Myocyte (in vitro differentiated cells): Measurements from ENCODE around the gene EVC2. TPM values are rescaled to one million over a fixed set of nuclear protein-coding genes. Genes with fewer than 3 reads are reported as not detected.

Experiments used
- DNase-seq: peaks from one replicate; pipeline ENCODE4 v3.0.0-alpha.2; 2012; ENCODE audit warnings: low read depth
- total RNA-seq: library from RNA; depleted of rRNA; stranded (reverse); fragments of >200 nt; gene quantifications from 2 replicates; pipeline ENCODE4 v1.2.3, GENCODE V29; 2014

Gene EVC2
- total RNA-seq, 1 donor from 2014 or later: 10.8 TPM

DNA sequence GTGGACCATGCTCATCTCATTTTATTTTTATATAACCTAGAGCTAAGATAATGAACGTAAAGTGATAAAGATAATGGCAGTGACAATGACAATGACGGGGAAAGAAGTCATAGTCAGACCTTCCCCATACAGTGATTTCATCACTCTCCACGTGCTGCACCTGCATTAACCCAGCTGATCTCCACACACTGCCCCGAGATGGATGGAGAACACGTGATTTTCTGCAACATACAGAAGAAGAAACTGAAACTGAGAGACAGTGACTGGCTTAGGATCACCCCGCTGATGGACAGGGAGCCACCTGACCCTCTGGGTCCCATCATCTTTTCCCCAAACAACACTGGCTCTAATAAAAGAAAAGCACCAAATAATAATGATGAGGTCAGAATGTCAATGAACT is 22.0 kb downstream of the EVC2 start:
- no peak for DNase-seq

DNA sequence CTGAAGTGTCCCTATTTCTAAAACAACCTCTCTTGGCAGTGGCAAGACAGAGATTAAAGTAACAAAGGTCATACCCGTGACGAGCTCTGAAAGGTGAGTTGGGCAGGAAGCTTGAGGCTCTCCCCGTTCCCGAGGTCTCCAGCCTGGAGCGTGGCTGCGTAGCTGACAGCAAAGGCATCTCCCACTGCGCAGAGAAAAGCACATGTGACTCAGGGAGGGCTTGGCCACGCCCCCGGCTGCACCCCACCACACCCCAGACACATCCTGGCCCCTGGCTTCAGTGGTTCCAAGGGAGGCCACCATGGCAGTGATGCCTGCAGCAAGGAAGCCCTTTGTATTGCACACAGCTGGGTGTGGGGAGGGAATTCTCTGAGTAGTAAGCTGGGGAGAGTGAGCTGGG is 23.1 kb downstream of the EVC2 start:
- DNase-seq: no peak

DNA sequence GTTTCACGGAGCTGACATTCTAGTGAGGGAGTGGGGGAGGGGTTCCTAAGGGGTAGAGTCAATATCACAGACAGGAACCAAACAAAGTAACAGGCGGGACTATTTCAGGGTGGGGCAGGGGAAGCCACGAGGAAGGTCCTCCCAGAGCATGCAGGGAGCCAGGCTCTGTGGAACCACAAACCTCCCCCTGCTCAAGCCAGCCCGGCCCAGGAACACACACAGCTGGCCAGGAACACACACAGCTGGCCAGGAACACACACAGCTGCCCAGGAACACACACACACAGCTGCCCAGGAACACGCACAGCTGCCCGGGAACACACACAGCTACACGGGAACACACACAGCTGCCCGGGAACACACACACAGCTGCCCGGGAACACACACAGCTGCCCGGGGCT is 24.8 kb downstream of the EVC2 start:
- DNase-seq: peak; percentile 75

DNA sequence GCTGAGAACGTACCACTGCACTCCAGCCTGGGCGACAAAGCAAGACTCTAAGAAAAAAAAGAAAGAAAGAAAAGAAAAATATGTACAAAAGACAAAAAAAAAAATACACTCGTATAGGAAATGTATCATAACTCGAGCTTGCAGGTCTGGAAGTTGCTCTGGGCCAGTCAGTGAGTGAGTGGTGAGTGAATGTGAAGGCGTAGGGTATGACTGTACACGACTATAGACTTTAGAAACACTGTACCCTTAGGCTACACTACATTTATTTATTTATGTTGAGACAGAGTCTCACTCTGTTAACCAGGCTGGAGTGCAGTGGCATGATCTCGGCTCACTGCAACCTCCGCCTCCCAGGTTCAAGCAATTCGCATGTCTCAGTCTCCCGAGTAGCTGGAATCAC is 29.4 kb downstream of the EVC2 start:
- no peak for DNase-seq

DNA sequence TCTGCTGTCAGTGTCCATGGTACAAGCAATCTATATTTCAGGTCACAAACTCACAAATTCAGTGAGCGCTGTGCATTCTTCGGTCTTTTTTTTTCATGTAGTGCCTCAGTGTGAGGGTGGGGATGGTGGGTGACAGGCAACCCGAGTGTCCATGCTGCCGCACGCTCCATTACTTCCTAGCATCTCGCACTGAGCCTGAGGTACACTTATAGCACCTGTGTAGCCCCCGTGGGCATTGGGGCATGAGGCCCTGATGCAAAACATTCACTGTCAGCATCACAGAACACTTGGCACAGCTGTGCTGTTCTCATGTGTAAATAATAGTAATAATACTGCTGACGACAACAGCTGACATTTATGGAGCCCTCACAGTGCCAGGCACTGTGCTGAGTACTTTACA is 31.6 kb downstream of the EVC2 start:
- no peak for DNase-seq

DNA sequence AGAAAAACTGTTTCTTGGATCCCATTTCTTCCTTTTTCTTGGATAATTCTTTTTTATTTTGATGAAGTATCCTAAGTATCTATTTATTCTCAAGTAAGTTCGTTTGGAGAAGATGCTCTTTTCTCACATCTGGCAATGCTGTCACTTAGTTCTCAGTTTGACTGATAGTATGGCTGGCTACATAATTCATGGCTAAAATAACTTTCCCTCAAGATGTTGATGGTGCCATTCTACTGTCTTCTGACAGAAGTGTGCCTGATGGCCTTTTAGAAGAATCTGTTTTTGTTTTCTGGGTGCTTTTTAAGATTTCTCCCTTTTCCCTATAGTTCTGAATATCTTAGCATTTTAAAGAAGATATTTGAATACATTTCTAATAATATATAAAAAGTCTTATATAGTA is 41.6 kb downstream of the EVC2 start:
- DNase-seq: no peak

DNA sequence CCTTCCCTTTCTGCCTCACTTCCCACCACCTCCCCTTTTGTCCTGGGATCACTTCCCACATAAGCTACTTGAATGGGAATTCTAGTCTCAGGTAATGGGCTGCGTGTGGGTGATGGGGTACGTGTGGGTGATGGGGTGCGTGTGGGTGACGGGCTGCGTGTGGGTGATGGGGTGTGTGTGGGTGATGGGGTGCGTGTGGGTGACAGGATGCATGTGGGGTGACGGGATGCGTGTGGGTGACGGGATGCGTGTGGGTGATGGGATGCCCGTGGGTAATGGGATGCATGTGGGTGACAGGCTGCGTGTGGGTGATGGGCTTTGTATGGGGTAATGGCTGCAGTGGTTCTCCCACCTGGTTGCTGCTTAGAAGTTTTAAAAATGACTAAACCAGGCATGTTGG is 43.6 kb downstream of the EVC2 start:
- no peak for DNase-seq

DNA sequence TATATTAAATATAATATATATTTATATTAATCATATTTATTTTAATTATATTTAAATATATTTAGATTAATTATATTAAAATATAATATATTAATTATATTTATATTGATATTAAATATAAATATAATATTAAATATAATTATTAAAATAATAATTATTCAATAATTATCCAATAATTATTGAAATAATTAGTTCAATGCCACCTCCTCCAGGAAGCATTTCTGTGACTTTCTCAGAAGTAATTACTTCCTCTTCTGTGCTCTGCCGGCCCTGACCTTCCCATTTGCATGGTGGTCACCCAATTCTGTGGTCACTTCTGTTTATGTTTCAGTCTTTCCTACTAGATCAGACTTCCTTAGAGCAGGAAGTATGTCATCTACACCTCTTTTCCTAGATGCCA is 45.8 kb downstream of the EVC2 start:
- DNase-seq: no peak

DNA sequence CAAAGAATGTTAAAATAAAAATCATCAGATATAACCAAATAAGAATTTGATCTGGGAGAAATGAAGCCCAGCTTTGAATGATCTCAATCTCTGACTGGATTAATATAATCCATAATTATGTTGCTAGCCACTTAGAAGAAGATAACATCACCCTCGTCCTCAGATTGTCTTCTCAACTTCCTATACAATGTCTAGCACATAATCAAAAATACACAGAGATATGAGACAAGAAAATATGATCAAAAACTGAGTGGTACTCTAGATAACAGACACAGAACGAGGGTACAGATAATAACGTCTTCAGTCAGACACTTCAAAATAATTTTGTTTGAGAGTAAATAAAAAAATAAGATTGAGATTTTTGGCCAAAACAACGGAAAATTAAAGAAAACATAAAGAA is 47.1 kb downstream of the EVC2 start:
- DNase-seq: no peak

DNA sequence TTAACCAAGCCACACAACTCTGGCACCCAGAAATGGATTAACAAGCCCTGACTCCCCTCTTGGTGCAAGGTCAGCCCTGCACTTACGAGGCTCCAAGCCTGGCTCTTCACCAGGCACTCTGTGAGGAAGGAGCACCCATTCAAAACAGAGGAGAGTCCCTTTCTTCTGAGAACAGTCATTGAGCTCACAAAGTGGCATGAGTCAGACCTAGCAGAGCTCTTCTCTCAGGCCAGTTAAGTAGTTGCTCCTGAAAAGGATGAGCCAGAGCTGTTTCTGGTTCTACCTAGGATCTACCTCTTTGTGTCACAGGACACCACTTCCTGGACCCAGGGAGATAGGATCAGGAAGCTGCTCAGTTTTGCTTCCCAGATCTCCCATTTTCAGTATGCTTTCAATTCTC is 48.2 kb downstream of the EVC2 start:
- no peak for DNase-seq

DNA sequence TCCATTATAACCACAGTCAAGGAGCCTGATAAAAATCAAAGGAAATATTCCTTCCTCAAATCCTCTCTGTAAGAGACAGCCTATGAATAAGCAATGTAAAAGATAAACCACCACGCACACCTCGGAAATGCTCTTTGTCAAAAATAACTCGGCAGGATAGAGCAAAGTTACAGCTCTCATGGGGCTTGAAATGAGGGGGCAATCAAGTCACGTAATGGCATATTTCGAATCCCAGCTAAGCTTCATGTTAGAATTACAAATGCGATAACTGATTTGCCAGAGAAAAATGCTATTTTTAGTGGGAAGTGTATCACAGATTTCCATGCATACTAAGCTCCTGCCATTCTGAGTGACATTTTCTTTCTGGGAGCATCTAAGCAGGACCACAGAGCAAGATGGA is 49.4 kb downstream of the EVC2 start:
- no peak for DNase-seq

DNA sequence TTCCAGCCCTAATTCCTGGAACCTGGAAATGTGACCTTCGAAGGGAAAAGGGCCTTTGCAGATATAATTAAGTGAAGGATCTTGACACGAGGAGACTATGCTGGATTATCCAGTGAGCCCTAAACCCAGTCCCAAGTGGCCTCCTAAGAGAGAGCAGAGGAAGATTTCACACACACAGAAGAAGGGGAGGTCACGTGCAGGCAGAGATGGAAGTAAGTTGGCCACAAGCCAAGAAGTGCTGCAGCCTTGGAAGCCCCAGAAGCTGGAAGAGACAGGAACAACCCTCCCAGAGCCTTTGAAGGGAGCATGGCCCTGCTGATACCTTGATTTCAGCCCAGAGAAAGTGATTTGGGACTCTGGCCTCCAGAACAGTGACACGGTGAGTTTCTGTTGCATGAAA is 51.9 kb downstream of the EVC2 start:
- DNase-seq: no peak

DNA sequence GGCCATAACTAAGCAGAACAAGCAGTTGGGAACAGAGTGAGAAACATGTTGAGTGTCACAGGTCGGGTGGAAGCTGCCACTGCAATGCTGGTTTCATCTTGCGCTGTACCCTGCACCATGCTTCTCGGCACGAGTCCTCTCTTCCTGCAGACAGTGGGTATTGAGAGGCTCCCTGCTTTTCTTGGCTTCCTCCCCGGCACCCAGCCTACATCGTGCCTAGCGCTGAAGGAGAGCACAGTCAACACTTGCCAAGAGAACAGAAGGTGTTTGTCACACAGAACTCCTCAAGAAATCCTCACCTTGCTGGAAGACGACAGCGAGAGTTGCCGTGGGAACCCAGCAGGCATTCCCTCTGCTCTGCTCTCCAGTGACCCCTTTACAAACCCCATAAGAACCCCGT is 53.6 kb downstream of the EVC2 start:
- no peak for DNase-seq

DNA sequence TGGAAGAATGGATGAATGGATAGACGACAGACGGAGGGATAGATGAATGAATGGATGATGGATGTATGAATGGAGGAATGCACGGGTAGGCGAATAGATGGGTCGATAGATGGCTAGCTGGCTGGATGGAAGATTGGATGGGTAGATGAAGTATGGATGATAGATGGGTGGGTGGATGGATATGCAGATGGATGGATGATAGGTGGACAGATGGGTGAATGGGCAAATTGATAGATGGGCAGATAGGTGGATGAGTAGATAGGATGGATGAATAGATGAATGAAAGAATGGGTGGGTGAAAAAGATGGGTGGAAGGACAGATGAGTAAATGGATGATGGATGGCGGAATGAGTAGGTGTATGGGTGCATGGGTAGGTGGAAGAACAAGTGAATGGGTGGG is 57.3 kb downstream of the EVC2 start:
- no peak for DNase-seq

DNA sequence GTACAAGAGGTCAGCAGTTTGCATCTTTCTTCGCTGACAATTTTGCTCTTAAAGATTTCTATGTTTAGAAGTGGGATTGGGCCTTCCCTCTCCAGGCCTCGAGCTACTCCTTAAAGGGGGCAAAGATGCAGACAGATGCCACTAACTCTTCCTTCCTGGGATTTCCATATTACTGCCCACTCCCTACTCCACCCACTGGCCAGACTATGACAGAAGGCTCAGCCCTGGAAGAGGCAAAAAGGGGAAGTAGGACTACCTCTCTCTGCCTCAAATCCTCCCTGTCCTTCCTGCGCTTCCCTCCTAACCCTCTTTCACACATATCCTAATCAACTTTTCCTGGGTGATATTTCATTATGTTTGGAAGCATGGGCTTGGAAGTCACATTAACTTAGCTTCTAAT is 58.3 kb downstream of the EVC2 start:
- no peak for DNase-seq

DNA sequence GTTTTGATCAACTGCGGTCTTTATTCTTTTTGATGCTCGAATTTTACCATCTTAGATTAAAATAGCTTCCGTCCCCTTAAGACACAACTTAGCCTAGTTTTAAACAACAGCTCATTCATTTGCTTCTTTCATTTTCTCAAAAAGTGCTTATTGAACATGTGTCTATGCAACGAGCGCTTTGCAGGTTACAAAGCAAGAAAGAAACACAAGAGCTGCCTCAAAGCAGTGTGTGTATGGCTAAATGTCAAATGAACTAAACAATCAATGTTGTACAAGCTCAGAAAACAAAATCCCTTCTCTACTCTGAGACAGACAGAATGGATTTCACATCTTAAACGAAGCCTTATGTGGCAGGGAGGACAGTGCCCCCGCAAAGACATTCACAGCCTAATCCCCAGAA is 61.0 kb downstream of the EVC2 start:
- DNase-seq: no peak

DNA sequence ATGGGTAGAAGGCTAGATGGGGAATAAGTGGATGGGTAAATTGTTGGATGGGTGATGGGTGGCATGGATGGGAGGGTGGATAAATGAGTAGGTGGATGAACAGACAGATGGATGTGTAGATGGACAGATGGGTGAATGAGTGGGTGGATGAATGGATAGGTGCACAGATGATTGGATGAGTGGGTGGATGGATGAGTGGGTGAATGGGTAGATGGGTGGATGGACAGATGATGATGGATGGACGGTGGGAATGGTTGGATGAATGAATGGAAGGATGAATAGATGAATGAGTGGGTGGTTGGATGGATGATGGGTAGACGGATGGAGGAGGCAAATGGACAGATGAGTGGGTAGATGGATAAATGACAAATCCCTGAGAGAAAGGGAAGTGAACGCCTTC is 68.3 kb downstream of the EVC2 start:
- no peak for DNase-seq

DNA sequence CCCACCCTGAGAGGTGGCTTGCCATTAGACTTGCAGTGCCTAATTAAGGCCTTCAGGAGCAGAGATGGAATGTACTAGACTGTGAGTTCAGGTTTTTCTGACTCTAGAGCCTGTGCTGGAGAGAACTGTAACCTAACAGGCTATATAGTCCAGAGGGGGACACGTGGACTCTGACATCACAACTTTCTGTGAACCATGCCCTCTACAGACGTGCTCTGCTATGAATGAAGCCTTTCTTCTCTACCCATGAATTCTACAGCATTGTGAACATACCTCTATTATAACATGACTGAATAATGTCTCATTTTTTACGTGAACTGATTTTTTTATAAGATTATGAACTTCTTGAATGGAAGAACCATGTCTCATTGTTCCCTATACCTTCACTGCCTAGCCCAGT is 68.8 kb downstream of the EVC2 start:
- DNase-seq: no peak

DNA sequence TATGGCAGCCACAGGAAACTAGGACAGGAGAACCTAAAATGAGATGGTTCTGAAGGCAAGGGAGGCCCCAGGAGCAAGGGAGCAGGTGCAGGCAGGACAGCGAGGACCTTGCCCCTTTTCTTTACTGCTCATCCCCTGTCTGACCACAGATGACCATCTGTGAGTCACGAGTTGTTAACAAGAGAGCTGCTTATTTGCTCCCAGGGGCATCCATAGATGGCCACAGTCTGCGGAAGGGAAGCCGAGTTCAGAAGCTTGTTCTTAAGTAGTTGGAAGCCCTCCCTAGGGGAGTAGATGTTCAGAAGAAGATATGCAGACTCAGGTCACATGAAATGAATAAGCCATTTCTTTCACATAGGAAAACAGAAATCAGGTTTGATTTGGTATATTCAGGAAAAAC is 69.4 kb downstream of the EVC2 start:
- DNase-seq: peak; percentile 95

DNA sequence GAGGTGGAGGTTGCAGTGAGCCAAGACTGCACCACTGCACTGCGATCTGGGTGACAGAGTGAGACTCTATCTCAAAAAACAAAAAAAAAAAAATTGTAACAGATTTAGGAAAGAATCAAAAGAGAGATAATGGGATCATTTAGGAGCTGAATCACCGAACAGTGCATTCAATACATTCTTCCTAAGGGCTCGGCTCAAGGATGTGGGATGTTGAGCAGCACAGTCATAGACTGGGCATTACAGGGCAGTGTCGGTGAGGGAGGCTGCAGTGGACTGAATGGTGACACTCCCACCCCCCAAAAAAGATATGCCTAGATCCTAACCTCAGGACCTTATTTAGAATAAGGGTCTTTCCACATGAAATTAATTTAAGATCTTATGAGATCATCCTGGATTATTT is 70.0 kb downstream of the EVC2 start:
- peak; percentile 87 for DNase-seq

DNA sequence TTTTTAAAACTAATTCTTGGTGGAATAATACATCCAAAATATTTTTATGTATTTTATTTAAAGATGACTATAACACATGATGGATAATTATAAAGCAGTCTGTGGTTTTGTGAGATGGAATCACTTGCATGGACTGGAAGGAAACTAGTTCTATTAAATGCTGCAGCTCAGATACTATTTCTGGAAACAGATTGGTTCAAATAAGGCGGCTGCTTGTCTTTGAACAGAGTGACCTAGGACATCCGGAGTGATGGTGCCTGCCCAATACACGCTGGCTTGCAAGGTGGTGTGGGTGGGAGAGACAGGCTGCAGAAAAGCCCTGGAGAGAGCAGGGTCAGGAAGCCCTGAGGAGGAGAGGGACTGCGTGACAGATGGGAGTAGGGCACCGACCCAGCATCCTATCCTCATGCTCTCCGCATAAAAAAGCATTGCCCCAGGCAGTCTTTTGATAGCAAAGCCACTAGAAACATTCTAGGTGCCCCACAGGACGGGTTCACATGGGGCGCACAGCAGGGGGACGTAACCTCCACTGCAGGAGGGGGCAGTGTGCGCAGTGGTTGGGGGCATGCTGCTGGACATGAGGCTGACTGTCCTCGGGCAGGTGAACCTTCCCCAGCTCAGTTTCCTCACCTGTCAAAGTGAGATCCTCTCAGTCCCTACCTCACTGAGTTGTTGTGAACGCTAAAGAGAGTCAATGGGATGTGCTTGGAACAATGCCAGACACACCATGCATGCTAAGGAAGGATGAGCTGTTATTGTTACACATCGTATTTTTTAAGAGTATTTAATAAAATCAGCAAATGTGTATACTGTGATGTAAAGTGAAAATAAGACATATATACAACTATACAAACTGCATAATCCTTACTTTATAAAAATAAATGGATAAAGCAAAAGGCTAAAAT is 71.3 kb downstream of the EVC2 start:
- DNase-seq: peak; percentile 64

DNA sequence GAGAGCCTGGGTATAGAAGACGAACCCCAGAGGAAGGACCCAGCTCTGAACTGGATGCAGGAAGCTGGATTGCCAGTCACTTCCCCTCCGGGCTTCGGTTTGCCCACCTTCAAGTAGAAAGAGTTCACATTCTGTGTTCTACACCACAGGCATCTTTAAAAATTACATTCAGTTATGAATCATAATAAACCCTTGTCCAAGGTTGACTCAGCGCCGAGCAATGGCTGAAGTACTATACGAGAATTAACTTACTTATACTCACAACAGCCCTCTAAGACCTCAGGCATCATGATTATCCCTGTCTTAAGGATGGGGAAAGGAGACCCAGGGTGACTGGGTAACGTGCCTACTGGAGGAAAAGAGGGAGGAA is 72.5 kb downstream of the EVC2 start:
- peak; percentile 56 for DNase-seq

DNA sequence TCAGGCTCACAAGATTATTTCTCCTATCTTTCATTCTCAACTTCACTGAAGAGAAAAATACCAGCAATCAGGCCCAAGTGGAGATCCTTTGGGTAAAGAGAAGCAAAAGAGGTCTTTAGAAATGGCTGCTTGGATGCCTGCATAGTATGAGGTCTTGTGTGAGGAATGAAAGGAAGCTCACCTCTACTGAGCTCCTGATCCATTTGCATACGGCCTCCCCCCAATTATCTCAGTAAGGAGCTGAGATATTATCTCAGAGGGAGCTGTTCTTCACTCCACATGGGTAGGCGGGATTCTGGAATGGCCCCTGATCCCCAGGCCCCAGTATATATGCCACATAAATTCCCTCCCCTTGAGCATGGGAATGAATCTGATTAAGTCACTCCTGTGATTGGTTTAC is 75.8 kb downstream of the EVC2 start:
- no peak for DNase-seq

DNA sequence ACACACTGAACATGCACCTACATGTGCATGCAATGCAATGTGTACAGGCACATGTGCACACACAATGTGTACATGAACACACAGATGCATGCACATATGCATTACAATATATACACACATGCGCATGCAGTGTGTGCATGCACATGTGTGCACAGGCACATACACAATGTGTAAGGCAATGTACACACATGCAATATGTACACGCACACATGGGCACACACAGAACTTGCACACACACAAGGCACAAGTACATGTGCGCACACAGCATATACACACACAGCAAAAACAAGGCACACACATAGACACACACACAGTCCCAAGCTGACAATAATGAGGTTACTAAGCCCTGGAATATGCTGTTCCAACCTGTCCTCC is 76.3 kb downstream of the EVC2 start:
- no peak for DNase-seq
